SK-N-SH (cell line): ENCODE measurements around the gene DCLRE1B.

Experiments
- CTCF ChIP-seq: fragments of 200-600 bp; sonication (generic); IDR thresholded peaks from 2 replicates; pipeline ENCODE4 v1.6.1; 2017; ENCODE audit warnings: antibody characterized with exemption, mild to moderate bottlenecking, moderate library complexity
- POLR2AphosphoS5 ChIP-seq: IDR thresholded peaks from 2 replicates; pipeline ENCODE4 v1.6.1; 2012; ENCODE audit warnings: low read depth, low read length
- RFX5 ChIP-seq: IDR thresholded peaks from 2 replicates; pipeline ENCODE4 v1.6.1; 2012; ENCODE audit warnings: mild to moderate bottlenecking, improper control_type of control experiment, low read length
- USF2 ChIP-seq: fragments of 150-350 bp; IDR thresholded peaks from 2 replicates; pipeline ENCODE4 v1.6.1; 2017; ENCODE audit warnings: antibody characterized with exemption, low read length, low read depth, borderline replicate concordance

- TF ChIP-seq CTCF (no peak), USF2 (no peak), POLR2AphosphoS5 (no peak), RFX5 (no peak)
Measured at GRCh38 chr1:113945329-113945728, 40.2 kb downstream of the DCLRE1B start.
